HL-60/S4 (cell line): ENCODE data around the gene CNNM2.

Experiments used
- in situ Hi-C: fragments of 300-500 bp; cut with MboI; formaldehyde crosslinking; loops from 2 replicates; pipeline ENCODE4 v1.14.3; 2022; ENCODE audit warnings: low sequenced_read_pairs

The CNNM2 gene

DNA sequence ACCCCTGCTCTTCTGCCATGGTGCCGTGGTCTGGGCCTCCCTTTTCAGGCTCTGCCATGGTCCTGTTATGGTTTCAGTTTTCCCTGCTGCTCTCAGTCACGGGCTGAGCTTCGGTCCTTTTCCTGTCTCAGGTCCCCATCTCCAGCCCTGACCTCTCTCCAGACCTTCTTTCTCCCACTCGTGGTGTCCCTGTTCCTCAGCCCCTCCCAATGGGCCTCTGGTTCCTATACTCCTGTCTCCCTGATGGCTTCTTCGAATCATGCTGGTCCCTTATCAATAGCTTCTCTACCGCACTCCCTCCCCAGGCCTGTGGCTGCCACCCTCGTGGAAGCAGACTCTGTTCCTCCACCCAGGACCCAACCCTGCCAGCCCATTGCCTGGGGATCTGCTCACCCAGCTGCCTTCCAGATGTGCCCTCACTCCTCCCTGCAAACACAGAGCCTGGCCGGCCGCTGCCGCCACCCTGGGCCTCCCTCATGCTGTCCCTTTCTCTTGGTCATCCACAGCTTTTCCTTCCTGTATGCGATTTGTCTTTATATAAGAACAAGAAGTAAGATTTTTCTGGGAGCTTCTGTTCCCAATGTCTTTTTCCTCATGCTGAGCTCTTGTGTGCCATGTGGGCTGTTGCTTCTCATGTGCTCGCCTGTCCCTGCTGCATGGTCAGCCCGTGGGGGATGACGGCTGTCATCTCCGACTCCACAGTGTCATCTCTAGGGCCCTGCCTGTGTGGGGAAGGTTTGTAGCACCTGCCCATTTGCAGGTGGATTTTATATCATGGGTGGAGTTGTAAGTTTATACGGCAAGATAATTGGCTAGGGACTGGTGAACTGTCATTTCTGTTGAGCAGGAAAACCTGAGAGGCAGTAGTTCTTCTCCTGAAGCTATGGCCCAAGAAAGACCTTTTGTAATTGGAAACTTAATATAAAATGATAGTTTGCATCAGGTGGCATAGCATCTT lies 148.3 kb downstream of the CNNM2 start:
- in situ Hi-C loops: loop anchor here (25.0 kb wide), 1 partner anchor 329 kb away; the partner anchor contains the start of gene WBP1L

DNA sequence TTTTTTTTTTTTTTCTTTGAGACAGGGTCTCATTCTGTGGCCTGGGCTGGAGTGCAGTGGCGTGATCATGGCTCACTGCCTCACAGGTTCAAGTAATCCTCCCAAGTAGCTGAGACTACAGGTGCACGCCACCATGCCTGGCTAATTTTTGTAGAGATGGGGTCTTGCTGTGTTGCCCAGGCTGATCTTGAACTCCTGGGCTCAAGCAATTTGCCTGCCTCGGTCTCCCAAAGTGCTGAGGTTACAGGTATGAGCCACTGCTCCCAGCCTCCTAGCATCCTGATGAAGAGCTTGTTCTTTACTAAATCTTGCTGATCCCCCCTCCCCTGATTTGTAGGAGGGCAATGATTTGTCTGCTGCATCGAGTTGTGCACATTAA lies 149.0 kb downstream of the CNNM2 start:
- in situ Hi-C loops: loop anchor here (25.0 kb wide), 1 partner anchor 330 kb away; the partner anchor contains the start of gene WBP1L

DNA sequence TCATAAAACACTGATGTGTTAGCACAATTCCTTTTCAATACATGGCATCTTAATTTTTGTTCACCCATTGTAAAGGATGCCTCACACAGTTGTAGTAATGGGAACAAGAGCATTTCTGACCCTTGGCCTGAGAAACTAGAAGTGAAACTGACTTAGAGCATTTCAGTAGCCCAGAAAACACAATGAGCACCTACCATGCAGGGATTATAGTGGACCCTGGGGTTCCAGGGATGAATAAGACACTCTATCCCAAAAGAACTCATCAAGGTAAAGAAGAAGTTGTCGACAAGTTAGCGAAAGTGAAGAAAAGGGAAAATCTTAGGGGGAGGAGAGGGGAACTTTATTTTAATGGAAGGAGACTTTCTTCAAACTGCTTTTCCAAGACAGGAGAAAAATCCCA lies 149.4 kb downstream of the CNNM2 start:
- in situ Hi-C loops: loop anchor here (25.0 kb wide), 1 partner anchor 330 kb away; the partner anchor contains the start of gene WBP1L

DNA sequence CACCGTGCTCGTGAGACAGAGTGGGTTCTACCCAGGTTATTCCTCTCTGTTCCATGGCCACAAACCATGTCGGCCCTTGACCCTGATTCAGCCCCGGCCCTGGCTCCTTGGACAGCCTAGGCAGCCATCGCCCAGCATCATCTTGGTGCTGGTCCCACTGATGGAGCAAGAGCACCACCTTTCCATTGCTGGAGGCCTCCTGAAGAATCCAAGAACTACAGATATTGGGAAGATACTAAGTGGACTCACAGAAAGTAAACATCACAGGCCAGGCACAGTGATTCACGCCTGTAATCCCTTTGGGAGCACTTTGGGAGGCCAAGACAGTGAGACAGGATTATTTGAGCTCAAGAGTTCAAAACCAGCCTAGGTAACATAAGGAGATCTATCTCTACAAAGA lies 149.9 kb downstream of the CNNM2 start:
- in situ Hi-C loops: loop anchor here (25.0 kb wide), 1 partner anchor 331 kb away; the partner anchor contains the start of gene WBP1L

DNA sequence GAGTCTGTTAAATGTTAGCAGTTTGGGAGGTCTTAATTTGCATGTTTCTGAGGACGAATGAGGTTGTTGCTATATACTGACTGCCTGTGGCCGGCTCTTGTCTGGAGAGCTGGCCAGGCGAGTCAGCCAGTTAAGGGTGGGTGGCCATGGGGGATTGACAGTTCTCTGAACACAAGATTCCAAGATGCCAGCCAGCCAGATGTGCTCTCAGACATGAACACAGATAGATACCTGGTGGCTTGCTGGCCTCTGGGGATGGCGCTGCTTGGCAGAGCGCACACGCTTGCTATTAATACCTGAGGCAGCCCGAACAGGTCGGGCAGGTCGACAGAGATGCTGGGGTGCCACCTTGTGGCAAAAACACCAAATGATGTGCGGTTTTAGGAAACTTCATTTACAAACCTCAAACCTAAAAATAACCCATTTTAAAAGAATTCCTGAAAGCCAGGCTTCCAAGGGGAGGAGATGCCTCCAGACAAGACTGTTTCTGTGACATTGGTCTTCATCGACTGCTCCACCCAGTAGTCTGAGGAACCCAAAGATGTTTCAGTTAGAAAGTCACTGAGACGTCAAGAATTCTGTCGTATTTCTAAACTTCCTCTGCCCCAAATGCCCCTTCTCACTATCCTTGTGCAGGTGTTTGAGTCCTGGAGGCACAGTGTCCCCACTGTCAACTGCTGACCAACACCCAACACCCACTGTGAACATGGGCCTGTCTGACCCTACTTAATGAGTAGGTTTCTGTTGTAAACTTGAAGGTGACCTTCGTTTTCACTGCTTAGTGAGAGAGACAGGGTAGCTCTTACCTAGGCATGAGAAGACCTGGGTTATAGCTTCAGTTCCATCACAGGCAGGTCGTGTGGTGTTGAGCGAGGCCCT lies 151.6 kb downstream of the CNNM2 start:
- in situ Hi-C loops: loop anchor here (25.0 kb wide), 1 partner anchor 332 kb away; the partner anchor contains the start of gene WBP1L

DNA sequence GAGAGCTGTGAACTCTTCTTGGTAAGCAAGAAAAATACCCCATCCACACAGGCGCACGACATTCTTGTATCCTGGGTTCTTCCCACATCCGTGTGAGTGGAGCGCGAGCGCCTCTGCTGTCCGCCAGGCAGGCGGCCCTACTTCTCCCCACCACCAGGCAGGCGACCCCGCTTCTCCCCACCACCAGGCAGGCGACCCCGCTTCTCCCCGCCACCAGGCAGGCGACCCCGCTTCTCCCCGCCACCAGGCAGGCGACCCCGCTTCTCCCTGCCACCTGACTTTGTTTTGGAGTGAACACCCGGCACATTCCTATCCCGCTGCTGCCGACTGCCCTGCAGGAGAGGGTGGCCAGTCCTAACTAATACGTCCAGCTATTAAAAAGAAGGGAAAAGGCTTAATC lies 154.2 kb downstream of the CNNM2 start:
- in situ Hi-C loops: loop anchor here (25.0 kb wide), 1 partner anchor 335 kb away; the partner anchor contains the start of gene WBP1L

DNA sequence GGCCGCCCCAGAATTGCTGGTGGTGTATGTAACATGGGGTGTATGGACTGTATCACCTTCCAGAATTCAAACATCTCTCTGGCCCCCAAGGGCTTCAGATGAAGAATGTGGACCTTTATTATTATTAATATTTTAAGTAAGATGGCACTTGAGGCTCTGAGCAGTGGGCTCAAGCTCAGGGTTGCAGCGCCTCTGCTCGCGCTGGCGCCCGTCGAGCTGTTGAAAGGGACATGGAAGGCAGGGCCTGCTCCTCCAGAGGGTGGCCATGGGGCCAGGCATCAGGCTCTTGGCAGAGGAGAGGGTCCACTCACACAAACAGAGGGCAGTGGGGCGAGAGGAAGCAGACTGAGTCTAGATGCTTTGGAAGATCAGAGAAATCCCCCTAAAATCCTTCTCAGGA lies 154.8 kb downstream of the CNNM2 start:
- in situ Hi-C loops: loop anchor here (25.0 kb wide), 1 partner anchor 336 kb away; the partner anchor contains the start of gene WBP1L

DNA sequence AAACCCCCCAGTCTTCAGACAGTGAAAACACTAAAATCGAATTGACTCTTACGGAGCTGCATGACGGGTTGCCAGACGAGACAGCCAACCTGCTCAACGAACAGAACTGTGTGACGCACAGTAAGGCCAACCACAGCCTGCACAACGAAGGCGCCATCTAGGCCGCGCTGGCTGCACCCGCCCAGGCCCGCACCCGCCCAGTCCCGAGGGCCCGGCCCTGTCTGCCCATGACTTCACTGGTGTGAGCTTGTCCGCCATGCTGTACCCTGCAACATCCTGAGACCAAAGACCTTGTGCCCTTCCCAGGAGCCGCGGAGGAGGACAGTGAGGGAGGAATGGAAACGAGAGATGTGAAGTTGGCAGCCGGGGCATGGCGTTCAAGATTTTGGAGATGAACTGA lies 158.9 kb downstream of the CNNM2 start:
- in situ Hi-C loops: no loop called here

DNA sequence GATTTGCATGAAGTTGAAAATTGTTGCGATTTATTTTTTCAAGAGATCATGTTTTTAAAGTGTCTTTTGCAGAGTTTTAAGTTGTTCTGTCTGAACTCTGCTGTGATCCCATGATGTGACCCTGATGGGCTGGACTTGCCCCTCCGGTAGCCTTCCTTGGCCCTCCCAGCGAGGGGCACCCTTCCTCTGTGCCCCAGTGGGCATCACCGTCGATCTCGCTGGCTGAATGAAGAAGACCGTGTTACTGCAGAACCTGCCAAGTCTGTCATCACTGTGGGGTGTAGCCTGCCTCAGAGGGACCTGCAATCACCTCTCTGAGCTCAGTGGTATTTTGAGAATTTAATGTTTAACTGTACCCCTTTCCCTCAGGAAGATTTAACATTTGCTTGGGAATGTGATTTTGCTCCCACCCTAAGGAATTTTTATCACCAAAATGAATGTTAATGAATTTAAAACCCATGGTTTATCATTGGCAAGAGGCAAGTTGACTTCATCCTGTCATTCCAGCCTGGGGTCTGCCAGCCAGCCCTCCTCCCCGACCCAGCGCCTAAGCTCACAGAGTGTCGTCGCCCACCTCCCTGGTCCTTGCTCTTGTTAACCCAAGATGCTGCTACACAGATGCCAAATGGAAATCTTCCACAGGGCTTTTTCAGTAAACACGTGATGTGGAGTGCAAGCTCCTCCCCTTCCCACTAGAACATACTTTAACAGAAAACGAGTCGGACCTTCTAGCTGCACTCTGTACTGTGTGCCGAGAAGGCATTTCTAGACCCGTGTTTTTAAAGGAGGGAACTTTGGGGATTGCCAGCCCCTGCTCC lies 159.6 kb downstream of the CNNM2 start:
- in situ Hi-C loops: no loop called here

DNA sequence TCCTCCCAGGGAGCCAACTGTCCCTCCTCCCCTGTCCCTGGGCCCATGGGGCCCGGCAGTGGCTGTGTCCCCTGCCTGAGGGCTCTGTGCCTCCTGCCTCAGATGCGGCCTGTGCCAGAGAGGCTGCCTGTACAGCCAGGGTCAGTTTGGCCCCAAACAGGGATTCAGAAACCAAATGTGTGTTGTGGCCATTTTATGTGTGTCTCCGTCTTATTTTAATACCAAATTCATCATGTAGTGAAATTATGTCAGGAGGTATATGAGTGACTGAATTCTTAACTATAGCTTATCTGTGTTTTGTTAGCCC lies 160.2 kb downstream of the CNNM2 start:
- in situ Hi-C loops: no loop called here

DNA sequence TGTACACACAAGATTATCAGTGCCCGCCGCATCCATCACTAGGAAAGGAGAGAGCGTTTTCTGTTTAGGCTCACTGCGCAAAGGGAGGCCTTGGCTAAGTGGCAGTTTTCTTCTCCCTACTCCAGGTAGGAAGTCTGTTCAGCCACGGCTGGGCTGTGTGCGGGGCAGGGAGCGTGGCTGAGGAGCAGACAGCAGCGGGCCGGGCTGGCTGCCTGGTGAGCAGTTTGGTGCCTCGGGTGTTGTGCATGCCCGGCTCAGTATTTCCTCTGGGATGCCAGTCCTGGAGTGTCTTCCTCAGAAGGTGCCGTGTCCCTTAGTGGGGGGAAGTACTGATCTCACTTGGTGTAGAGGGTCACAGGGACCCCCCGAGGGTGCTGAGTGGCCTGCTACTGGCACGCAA lies 160.6 kb downstream of the CNNM2 start:
- in situ Hi-C loops: no loop called here

DNA sequence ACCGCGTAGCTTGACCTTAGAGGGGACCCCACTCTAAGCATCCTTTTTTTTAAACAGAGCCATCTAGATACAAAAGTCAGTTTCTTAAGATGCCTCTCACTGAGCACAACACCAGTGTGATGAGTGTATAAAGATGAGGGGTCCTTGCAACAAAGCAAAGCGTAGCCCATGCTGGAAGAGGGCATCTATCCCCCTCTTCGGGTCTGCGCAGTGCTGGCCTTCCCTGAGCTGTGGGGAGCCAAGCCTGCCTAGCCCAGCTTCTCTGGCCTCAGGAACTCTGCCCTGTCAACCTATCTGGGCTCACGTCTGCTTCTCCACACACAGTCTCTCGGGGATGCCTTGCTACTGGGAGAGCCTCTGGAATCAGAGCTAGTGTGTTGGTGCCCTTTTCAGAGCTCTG lies 161.0 kb downstream of the CNNM2 start:
- in situ Hi-C loops: no loop called here

DNA sequence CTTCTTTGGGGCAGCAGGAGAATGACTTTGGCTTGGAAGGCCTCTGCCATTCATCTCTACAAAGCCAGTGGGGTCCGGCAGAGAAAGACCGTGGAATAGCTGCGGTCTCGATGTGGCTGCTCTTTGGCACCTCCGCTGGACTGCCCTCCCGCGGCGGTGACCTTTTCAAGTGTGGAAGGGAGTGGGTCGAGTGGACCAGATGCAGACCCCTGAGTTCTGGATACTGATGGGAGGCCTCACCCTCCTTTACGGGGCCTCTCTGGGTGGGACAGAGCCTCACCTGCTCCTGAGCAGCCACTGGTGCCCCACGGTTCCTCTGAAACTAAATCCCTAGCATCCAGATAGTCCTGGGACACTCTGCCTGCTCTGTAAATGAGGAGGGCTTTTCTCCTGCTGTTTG lies 161.9 kb downstream of the CNNM2 start:
- in situ Hi-C loops: loop anchor here (10.0 kb wide), 1 partner anchor 165 kb away; the partner anchor contains the start of gene RPEL1

DNA sequence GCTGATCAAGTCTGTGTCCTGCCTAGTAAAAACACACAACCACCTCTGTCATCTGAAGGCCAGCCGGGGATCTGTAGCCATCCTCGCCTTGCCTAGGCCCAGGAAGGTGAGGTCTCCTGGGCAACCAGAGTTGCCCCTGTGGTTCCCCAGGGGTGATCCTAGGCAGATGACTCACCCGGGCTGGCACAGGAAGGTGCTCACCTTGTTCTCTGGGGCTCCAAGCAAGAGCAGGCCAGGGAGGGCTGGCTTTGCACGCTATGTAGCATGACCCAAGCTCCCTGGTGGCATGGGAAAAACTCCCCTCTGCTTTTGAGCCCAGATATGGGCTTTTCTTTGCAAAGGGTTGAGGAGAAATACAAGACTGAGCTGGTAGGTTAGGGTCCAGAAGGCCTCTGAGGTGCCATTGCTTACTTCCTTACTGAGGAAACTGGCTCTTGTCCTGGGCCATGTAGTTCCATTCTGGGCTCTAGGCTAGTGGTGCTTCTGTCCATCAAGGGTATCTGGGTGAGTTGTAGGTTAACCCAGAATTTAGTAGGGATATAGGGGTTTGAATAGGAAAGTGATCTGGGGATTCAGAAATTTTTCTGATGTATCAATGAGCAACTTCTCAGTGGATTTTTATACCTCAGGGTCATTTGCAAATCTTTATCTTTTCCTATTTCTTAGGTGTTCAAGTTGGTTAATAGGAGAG lies 162.9 kb downstream of the CNNM2 start:
- in situ Hi-C loops: loop anchor here (10.0 kb wide), 1 partner anchor 164 kb away; the partner anchor contains the start of gene RPEL1

DNA sequence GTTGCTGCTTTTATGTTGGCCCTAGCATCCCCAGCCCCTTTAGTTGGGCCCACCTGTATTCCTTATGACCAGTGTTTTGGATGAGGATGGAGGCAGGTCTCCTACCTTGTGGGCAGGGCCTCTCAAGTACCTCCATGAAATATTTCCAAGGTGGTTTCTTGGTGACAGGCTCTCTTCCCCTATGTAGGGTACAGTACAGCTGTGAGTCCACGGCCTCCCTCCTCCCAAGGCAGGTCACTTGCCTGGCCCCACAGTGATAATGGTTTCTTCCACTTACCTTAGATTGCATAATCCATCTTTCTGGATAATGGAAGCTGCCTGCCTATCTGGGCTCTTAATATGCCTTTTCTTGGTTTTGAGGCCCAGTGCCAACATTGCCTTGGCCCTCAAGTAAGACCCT lies 164.6 kb downstream of the CNNM2 start:
- in situ Hi-C loops: loop anchor here (10.0 kb wide), 1 partner anchor 162 kb away; the partner anchor contains the start of gene RPEL1

DNA sequence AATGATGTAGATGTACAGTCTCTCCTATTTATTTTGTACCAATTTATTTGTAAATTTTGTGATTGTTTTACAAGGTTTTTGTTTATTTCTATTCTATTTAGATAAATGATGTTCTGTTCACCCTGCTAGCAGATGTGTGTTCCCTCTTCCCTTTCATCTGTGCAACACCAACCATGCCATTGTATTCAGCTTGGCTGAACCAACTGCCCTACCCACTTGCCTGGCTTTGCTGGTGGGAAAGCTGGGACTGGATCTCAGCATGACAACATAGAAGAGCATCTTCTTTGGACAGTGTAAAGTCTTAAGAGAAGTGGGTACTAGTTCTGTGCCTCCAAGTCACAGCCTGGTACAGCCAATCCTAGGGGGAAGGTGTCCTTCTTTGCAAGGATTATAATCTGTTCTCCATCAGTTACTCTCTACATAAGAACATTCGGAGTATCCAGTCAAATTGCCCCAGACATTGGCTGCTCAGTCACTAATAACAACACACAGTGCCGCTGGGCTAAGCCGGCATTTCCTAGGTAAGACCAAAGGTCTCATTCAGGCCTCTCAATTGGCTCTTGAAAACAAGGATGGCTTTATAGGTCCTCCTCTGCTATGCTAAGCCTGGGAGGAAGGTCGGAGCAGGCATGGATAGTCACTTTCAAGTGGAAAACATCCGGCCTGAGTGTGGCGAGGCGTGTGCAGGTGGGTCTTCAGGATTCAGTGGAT lies 165.3 kb downstream of the CNNM2 start:
- in situ Hi-C loops: loop anchor here (10.0 kb wide), 1 partner anchor 161 kb away; the partner anchor contains the start of gene RPEL1

DNA sequence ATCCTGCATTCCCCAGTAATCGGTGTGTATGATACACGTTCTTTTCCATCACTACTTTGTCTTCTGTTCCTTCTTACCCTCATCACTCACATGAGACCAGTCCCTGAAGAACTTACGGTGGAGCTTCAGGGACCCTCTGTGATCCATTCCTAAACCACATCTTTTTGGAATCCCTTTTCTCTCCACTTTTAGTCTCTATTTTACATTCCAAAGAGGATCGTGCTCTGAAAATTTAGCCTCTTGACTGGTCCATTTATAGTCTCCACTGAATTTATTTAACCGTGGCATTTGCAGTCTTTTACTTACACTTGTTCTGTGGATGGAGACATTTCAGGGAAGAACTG lies 165.9 kb downstream of the CNNM2 start:
- in situ Hi-C loops: loop anchor here (10.0 kb wide), 1 partner anchor 161 kb away; the partner anchor contains the start of gene RPEL1

DNA sequence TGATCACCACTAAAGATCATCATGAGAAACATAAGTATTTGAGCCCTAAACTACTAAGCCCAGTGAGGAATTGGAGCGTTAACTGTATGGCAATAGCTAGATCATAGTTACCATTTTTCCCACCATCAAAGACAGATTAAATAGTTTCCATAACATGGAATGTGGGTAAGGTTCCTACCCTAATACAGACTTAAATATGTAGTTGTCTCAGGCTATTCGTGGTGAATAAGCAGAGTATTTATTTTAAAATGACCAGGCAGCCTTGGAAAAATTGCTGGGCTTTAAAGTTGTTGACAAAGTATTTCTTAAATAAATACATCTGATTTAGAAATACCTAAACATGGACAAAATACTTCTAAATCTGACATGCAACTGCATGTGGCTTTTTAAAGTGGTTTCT lies 168.2 kb downstream of the CNNM2 start:
- in situ Hi-C loops: loop anchor here (10.0 kb wide), 1 partner anchor 159 kb away; the partner anchor contains the start of gene RPEL1

DNA sequence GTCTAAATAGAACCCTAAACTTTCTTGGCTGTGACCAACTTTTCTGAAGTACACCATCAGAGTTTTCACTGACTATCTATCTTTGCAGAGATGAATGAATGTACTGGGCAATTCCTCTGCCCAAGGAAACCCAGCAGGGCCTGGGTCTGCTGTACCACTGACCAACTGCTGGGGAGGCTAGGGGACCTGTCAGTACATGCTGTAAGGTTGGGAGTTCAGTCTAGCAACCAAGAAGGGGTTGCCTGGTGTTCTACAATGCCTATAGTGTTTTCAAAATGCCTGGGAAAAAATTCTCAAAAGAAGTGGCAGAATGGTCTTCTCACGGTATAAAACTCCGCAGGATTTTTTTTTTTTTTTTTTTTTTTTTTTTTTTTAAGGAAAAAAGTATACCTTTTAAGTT lies 168.7 kb downstream of the CNNM2 start:
- in situ Hi-C loops: loop anchor here (10.0 kb wide), 1 partner anchor 158 kb away; the partner anchor contains the start of gene RPEL1
